Small intestine (tissue), 7 donors: ENCODE results near the gene CHKB. TPM values are rescaled to one million over a fixed set of nuclear protein-coding genes. Genes with fewer than 3 reads are reported as not detected.

Experiments
- DNase-seq, 2 donors: peaks; one replicate each; pipeline versions ENCODE4 v3.0.0 to v3.0.0-alpha.2; 2013
- FAIRE-seq: peaks from 2 replicates; lab custom pipeline; 2012; peaks lifted over from hg19 to GRCh38; lab: Jason Lieb, UNC
- H3K27ac ChIP-seq, 3 donors: one replicate each; pipeline ENCODE4 v1.5.1; 2013; ENCODE audit warnings: low read length in 2 of 3, mild to moderate bottlenecking in 2 of 3, control low read depth in 1 of 3, inconsistent platforms in 1 of 3, low read depth in 1 of 3, moderate library complexity in 1 of 3
- H3K27me3 ChIP-seq, 3 donors: one replicate each; pipeline ENCODE4 v1.6.1; 2013; ENCODE audit warnings: low read length in 3 of 3, inconsistent platforms in 1 of 3; ENCODE audit not compliant: control insufficient read depth in 3 of 3, insufficient read depth in 3 of 3
- H3K36me3 ChIP-seq, 3 donors: one replicate each; pipeline ENCODE4 v1.6.1; 2013; ENCODE audit warnings: low read length in 3 of 3, inconsistent platforms in 1 of 3, low read depth in 1 of 3, mild to moderate bottlenecking in 1 of 3, moderate library complexity in 1 of 3; ENCODE audit not compliant: control insufficient read depth in 3 of 3, insufficient read depth in 2 of 3
- H3K4me1 ChIP-seq, 3 donors: one replicate each; pipeline ENCODE4 v1.6.1; 2013; ENCODE audit warnings: low read length in 2 of 3, inconsistent platforms in 1 of 3, low read depth in 1 of 3, mild to moderate bottlenecking in 1 of 3, moderate library complexity in 1 of 3; ENCODE audit not compliant: control insufficient read depth in 3 of 3, insufficient read depth in 2 of 3
- H3K4me3 ChIP-seq, 3 donors: one replicate each; pipeline ENCODE4 v1.5.1; 2013; ENCODE audit warnings: low read length in 3 of 3, control low read depth in 1 of 3, inconsistent platforms in 1 of 3, low read depth in 1 of 3, mild to moderate bottlenecking in 1 of 3, moderate library complexity in 1 of 3
- H3K9me3 ChIP-seq, 2 donors: one replicate each; pipeline ENCODE4 v1.6.1; 2013; ENCODE audit warnings: low read depth in 1 of 2, low read length in 1 of 2; ENCODE audit not compliant: control insufficient read depth in 2 of 2, insufficient read depth in 1 of 2
- WGBS, 3 donors: extraction: QIAGEN DNeasy Blood & Tissue Kit; methylation state at CpG; one replicate each; pipeline ENCODE4 v1.1.7; 2013; 5-methylcytosine and 5-hydroxymethylcytosine counted together
- polyA plus RNA-seq, 4 donors: library from polyadenylated mRNA; stranded (reverse) in 3 of 4; unstranded in 1 of 4; fragments of 200-250 nt in 3 of 4; fragments of 120-200 nt in 1 of 4; gene quantifications; one replicate each; pipeline versions ENCODE4 v1.2.1 to v1.2.3, GENCODE V29; 2013
- donor health status: healthy with polysubstance abuse.
- donor health status: control.
- donor health status: control.
- donor health status: Bipolar disorder and iron deficiency.
- donor health status: healthy.

CHKB gene
- polyA plus RNA-seq, 4 donors = 61.2 to 371 (median 223) TPM

- Histone ChIP-seq H3K4me1 (peaks cover 0 to 11% (median 4%) of the 10 kb centered on the region in 3 donors), H3K9me3 (no peaks in the 10 kb centered on the region), H3K27ac (no peak overlapping the region), H3K27me3 (no peaks in the 10 kb centered on the region), H3K4me3 (no peak overlapping the region), H3K36me3 (peaks cover 0 to 64% (median 5%) of the 10 kb centered on the region in 3 donors)
- no peak for DNase-seq
- FAIRE-seq = no peak
- WGBS, 3 donors = 87 to 92% (median 90%) methylated on average over 13 of the region's 13 CpGs
Observed at GRCh38 chr22:50569896-50570535, 12.6 kb downstream of the CHKB start.

DNA sequence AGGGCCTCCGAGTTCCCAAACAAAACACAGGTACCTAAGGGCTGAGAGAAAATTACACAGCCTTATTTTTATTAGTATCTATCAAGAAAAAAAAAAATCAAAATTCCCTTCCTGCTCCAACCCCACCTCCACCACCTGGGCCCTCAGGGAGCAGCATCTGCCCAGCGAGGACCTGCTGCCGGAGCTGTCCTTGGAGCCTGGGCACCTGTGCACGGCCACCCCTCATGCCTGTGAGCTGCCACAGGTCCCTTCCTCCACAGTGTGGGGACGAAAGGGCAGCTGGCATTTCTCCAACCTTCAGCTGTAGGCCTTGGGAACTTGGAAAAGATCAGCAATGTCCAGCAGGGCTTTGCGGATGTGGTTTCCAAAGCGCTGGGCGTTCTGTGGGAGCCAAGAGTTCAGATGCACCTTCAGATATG, 13.6 kb downstream of the CHKB start:
- FAIRE-seq = no peak
- Histone ChIP-seq H3K27me3 (no peaks in the 10 kb centered on the region), H3K4me3 (no peak overlapping the region), H3K27ac (peak overlapping the region in 2 of 3 donors; percentile 22 to 48), H3K36me3 (peaks cover 0 to 61% (median 5%) of the 10 kb centered on the region in 3 donors), H3K4me1 (peaks cover 0 to 11% (median 4%) of the 10 kb centered on the region in 3 donors), H3K9me3 (no peaks in the 10 kb centered on the region)
- DNase-seq = peak in 1 of 2 donors; percentile 75
- WGBS, 3 donors = 39 to 65% (median 43%) methylated on average over 8 of the region's 8 CpGs

DNA sequence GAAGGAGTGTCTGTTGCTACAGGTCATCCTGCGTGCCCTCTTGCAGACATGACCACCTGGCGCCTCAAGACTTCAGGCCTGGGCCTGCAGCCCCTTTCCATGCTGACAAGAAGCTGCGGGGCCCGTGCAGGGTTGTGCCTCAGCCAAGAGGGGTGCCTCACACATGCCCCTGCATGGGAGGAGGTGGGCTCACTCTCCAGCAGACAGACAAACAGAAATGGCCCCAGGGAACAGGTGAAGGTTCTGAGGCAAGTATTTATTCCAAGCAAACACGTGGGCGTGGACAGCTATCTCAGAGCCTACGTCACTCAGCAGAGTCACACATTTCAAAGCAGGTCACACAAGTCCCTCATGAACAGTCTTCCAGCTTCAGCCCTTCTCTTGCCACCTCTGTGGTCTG, 14.0 kb downstream of the CHKB start:
- 66 to 78% (median 67%) methylated on average over 7 of the region's 7 CpGs for WGBS, 3 donors
- no peaks in the 10 kb centered on the region for H3K27me3 ChIP-seq
- peaks cover 2 to 15% (median 4%) of the 10 kb centered on the region in 3 donors for H3K4me1 ChIP-seq
- peak overlapping the region in 2 of 3 donors; percentile 22 to 48 for H3K27ac ChIP-seq
- no peak for FAIRE-seq
- H3K36me3 ChIP-seq = peaks cover 0 to 56% (median 5%) of the 10 kb centered on the region in 3 donors
- no peaks in the 10 kb centered on the region for H3K9me3 ChIP-seq
- H3K4me3 ChIP-seq = no peak overlapping the region
- peak; percentile 70 to 71 for DNase-seq

DNA sequence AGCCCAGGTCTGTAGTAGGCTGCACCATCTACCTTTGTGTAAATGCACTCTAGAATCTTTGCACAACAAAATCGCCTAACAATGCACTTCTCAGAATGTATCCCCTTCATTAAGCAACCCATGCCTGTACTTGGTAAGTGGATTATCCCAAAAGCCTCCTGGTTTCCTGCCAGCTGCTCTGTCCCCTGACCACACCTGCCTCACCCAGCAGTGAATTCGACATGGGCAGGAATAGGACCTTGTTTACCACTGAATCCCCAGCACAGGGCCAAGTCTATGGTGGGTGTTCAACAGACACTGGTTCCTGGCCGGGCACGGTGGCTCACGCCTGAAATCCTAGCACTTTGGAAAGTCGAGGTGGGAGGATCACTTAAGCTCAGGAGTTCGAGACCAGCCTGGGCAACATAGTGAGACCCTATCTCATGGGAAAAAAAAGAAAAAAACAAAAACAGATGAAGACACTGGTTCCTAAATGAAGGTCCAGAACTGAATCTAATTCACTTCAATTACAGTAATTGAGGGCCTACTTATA, 14.9 kb downstream of the CHKB start:
- Histone ChIP-seq H3K27ac (no peak overlapping the region), H3K27me3 (no peaks in the 10 kb centered on the region), H3K4me1 (peaks cover 4 to 20% (median 6%) of the 10 kb centered on the region in 3 donors), H3K4me3 (no peak overlapping the region), H3K36me3 (peaks cover 0 to 48% (median 5%) of the 10 kb centered on the region in 3 donors), H3K9me3 (no peaks in the 10 kb centered on the region)
- no peak for DNase-seq
- no peak for FAIRE-seq
- 89 to 93% (median 90%) methylated on average over 7 of the region's 7 CpGs for WGBS, 3 donors

DNA sequence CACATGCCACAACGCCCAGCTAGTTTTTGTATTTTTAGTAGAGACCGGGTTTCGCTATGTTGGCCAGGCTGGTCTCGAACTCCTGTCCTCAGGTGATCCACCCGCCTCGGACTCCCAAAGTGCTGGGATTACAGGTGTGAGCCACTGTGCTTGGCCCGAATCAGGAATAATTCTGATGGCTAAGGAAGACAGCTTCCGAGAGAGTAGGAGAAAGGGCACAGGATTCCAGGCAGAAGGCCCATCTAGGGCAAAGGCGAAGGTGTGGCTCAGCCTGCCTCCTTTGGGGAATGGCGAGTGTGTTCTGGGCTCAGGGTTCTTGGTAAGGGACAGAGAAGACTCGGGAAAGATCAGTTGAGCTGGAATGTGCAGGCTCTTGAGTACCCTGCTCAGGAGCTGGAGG, 18.4 kb downstream of the CHKB start:
- Histone ChIP-seq H3K27ac (no peak overlapping the region), H3K36me3 (peaks cover 0 to 16% (median 0%) of the 10 kb centered on the region in 3 donors), H3K4me1 (peaks cover 2 to 17% (median 6%) of the 10 kb centered on the region in 3 donors), H3K4me3 (no peak overlapping the region), H3K27me3 (peaks cover 0 to 8% (median 0%) of the 10 kb centered on the region in 3 donors), H3K9me3 (no peaks in the 10 kb centered on the region)
- DNase-seq = peak in 1 of 2 donors; percentile 52
- no peak for FAIRE-seq
- 60 to 85% (median 70%) methylated on average over 11 of the region's 11 CpGs for WGBS, 3 donors

DNA sequence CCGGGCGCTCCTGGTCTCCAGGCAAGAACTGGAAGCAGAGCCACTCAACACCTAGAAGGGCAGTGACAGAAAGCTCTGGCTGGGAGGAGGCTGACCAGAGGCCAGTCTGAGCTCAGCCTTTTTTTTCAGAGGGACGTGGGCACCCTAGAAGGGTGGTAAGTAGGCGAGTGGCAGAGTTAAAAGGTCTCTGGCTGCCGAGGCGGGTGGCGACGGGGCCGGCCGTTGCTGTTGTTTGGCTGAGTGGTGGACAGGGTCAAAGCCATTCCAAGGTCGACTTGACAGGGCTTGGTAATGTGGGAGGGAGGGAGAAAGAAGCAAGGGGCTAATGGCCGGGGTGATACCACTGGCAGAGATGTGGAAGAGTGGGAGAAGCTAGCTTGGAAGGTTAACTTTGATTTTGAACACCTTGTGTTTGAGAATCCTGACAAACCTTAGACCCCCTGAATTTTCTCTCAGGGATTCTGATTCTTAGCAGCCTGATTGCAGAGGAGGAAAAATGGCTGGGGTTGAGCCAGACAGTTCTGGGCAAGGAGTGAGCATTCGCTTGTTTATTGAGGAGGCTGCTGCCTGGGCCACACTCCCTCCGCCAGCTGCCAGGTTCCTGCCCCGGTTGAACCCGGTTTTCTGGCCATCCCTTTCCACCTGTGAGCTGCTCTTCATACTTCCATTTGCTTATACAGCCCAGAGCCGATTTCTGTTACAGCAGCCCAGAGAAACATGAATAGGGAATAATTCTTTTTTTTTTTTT, 19.1 kb downstream of the CHKB start:
- Histone ChIP-seq H3K4me3 (peak overlapping the region; percentile 39 to 76 (median 58)), H3K27me3 (peaks cover 0 to 8% (median 0%) of the 10 kb centered on the region in 3 donors), H3K36me3 (peaks cover 0 to 9% (median 0%) of the 10 kb centered on the region in 3 donors), H3K9me3 (no peaks in the 10 kb centered on the region), H3K27ac (peak overlapping the region; percentile 60 to 92 (median 75)), H3K4me1 (peaks cover 2 to 10% (median 6%) of the 10 kb centered on the region in 3 donors)
- FAIRE-seq (no peak), DNase-seq (no peak)
- WGBS, 3 donors = 7 to 26% (median 13%) methylated on average over 17 of the region's 17 CpGs

- no peaks in the 10 kb centered on the region for H3K9me3 ChIP-seq
- FAIRE-seq (no peak), DNase-seq (peak; percentile 98)
- peaks cover 0 to 5% (median 0%) of the 10 kb centered on the region in 3 donors for H3K36me3 ChIP-seq
- WGBS, 3 donors = 2 to 4% (median 2%) methylated on average over 36 to 61 of the region's 61 CpGs
- H3K27ac ChIP-seq = peak within 1 kb of the TSS; percentile 60 to 92 (median 75)
- peak within 1 kb of the TSS; percentile 39 to 76 (median 58) for H3K4me3 ChIP-seq
- peaks cover 0 to 8% (median 6%) of the 10 kb centered on the region in 3 donors for H3K4me1 ChIP-seq
- peaks cover 0 to 10% (median 0%) of the 10 kb centered on the region in 3 donors for H3K27me3 ChIP-seq
Observed at GRCh38 chr22:50562523-50563412, 19.9 kb downstream of the CHKB start, which contains the start of gene SYCE3. Gene SYCE3, minus strand, starts transcription at chr22:50562919. Its CDS starts 6,514 bp downstream, at chr22:50556405.
